ENCODE data around the gene SEC14L5.
"Not testable (repeated sequence)": the region's sequence is repeated elsewhere in the genome, so short reads cannot be mapped to it uniquely, and the experiment has no call there.

The SEC14L5 gene

DNA sequence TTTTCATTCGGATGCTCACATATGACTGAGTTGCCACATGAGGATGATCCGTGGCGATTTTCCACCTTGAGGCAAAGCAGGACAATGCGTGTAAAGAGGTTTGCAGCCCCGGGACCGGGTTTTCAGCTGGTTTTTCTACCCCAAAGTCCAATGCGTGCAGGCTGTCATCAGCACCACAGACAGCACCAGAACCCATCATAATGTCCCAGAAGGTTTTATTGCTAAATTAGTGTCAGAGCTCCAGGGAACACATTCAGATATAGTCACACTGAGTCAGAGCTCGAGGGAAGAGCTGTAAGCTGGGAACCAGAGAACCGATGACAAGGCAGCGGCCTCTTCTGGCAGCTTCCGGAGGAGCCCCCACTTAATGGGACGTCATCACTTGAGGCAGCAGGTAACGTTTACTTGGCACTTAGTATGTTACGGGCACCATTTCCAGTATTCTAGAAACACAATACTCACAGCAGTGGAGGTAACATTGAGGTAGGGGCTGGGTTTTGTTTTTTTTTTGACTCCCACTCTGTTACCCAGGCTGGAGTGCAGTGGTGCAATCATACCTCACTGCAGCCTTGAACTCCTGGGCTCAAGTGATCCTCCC, 84.5 kb downstream of the SEC14L5 start:
- Histone ChIP-seq H3K4me2 (ENCODE audit: low read depth, low read length) (peak overlapping the region; percentile 37; the same call in 1 of the 2 replicates), H3K27ac (ENCODE audit: low read length) (no peak overlapping the region)

DNA sequence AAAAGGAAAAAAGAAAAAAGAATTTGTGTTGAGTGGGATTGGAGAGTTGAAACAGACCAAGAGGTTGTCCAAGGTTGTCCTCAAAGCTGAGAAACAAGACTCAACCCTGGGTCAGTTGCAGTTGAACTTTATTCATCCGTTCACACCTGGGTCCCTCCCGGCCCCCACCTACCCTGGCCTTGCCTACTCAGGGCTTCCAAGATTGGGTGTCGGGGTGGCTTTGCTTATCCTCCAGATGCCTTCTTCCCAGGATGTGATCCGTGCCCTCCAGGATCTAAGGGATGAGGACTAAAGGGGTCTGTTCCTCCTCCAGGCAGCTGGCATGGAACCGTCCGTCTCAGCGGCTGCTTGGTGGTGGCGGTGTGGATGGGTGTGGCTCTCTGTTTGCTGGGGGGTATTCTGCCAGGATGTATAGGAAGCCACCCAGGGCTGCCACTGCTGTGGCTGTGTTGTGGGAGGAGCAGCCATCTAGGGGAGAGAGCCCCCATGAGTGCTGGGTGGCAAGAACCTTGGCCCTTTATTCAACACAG, 85.9 kb downstream of the SEC14L5 start:
- peaks cover 17% of the 10 kb centered on the region for H3K4me1 ChIP-seq (ENCODE audit: low read length)
- no peak overlapping the region for H3K4me2 ChIP-seq (ENCODE audit: low read depth, low read length)
- no peaks in the 10 kb centered on the region for H3K9me3 ChIP-seq (replicated peaks; ENCODE audit: insufficient read depth, low read length)
- H2AFZ ChIP-seq (ENCODE audit: low read length), result no peak overlapping the region
- peaks cover 4% of the 10 kb centered on the region; the same call in 1 of the 2 replicates for H3K27me3 ChIP-seq (replicated peaks; ENCODE audit: insufficient read depth, low read length)
- DNase-seq, result no peak
- no peak overlapping the region for H3K27ac ChIP-seq (ENCODE audit: low read length)
- H3K9ac ChIP-seq (ENCODE audit: low read length), result no peak overlapping the region
- no peaks in the 10 kb centered on the region for H3K36me3 ChIP-seq (replicated peaks; ENCODE audit: insufficient read depth, low read length)
- TF ChIP-seq, protein P1, sequence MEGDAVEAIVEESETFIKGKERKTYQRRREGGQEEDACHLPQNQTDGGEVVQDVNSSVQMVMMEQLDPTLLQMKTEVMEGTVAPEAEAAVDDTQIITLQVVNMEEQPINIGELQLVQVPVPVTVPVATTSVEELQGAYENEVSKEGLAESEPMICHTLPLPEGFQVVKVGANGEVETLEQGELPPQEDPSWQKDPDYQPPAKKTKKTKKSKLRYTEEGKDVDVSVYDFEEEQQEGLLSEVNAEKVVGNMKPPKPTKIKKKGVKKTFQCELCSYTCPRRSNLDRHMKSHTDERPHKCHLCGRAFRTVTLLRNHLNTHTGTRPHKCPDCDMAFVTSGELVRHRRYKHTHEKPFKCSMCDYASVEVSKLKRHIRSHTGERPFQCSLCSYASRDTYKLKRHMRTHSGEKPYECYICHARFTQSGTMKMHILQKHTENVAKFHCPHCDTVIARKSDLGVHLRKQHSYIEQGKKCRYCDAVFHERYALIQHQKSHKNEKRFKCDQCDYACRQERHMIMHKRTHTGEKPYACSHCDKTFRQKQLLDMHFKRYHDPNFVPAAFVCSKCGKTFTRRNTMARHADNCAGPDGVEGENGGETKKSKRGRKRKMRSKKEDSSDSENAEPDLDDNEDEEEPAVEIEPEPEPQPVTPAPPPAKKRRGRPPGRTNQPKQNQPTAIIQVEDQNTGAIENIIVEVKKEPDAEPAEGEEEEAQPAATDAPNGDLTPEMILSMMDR (IDR thresholded peaks at IDR 0.05; ENCODE audit: low read length), result no peak
- no peak for TF ChIP-seq EZH2phosphoT487 (IDR thresholded peaks at IDR 0.05; ENCODE audit: low read length)
- TF ChIP-seq EZH2 (optimal IDR thresholded peaks at IDR 0.05; ENCODE audit: low read depth, low read length), result no peak
- H3K4me3 ChIP-seq (ENCODE audit: low read length), result no peak overlapping the region
- H3F3A ChIP-seq (ENCODE audit: insufficient read depth, low read length), result peaks cover 13% of the 10 kb centered on the region
- no peaks in the 10 kb centered on the region for H3K9me2 ChIP-seq (replicated peaks; ENCODE audit: insufficient read depth, low read length)
- H3K79me2 ChIP-seq (ENCODE audit: low read length), result no peaks in the 10 kb centered on the region
- no peaks in the 10 kb centered on the region for H4K20me1 ChIP-seq (ENCODE audit: insufficient read depth, low read length)

More for the DNA sequence above, 84.5 kb downstream of the SEC14L5 start:
- Histone ChIP-seq H3K79me2 (ENCODE audit: low read length) (no peaks in the 10 kb centered on the region), H3K4me1 (ENCODE audit: low read length) (peaks cover 17% of the 10 kb centered on the region), H4K20me1 (ENCODE audit: insufficient read depth, low read length) (no peaks in the 10 kb centered on the region), H3K36me3 (replicated peaks; ENCODE audit: insufficient read depth, low read length) (no peaks in the 10 kb centered on the region), H3K9me2 (replicated peaks; ENCODE audit: insufficient read depth, low read length) (no peaks in the 10 kb centered on the region), H2AFZ (ENCODE audit: low read length) (no peak overlapping the region), H3K27me3 (replicated peaks; ENCODE audit: insufficient read depth, low read length) (peaks cover 3% of the 10 kb centered on the region), H3K4me3 (ENCODE audit: low read length) (no peak overlapping the region), H3K9ac (ENCODE audit: low read length) (no peak overlapping the region), H3F3A (ENCODE audit: insufficient read depth, low read length) (peaks cover 13% of the 10 kb centered on the region), H3K9me3 (replicated peaks; ENCODE audit: insufficient read depth, low read length) (no peaks in the 10 kb centered on the region)
- TF ChIP-seq EZH2phosphoT487 (IDR thresholded peaks at IDR 0.05; ENCODE audit: low read length), result no peak
- TF ChIP-seq EZH2 (optimal IDR thresholded peaks at IDR 0.05; ENCODE audit: low read depth, low read length), result no peak
- TF ChIP-seq, protein P1 (IDR thresholded peaks at IDR 0.05; ENCODE audit: low read length), result peak; percentile 25; the same call in 1 of the 2 replicates
- DNase-seq, result peak; percentile 51

DNA sequence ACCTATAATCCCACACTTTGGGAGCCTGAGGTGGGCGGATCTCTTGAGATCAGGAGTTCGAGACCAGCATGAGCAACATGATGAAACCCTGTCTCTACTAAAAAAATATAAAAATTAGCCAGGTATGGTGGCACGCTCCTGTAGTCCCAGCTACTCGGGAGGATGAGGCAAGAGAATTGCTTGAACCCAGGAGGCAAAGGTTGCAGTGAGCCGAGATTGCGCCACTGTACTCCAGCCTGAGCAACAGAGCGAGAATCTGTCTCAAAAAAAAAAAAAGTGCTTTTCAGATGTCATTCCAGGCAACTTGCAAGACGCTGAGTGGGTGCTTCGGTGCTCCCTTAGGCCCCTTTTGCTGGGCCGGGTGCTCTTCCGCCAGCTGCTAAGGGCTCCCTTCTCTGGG, 86.5 kb downstream of the SEC14L5 start:
- H3K9me2 ChIP-seq (replicated peaks; ENCODE audit: insufficient read depth, low read length); H3K4me2 ChIP-seq (ENCODE audit: low read depth, low read length); DNase-seq; H3K9me3 ChIP-seq (replicated peaks; ENCODE audit: insufficient read depth, low read length); H2AFZ ChIP-seq (ENCODE audit: low read length); H3K9ac ChIP-seq (ENCODE audit: low read length); H3K27me3 ChIP-seq (replicated peaks; ENCODE audit: insufficient read depth, low read length); H3K79me2 ChIP-seq (ENCODE audit: low read length); H4K20me1 ChIP-seq (ENCODE audit: insufficient read depth, low read length); H3K36me3 ChIP-seq (replicated peaks; ENCODE audit: insufficient read depth, low read length); H3K4me3 ChIP-seq (ENCODE audit: low read length); H3K27ac ChIP-seq (ENCODE audit: low read length): not testable (repeated sequence)
- Histone ChIP-seq H3F3A (ENCODE audit: insufficient read depth, low read length) (peaks cover 13% of the 10 kb centered on the region), H3K4me1 (ENCODE audit: low read length) (peaks cover 17% of the 10 kb centered on the region)

DNA sequence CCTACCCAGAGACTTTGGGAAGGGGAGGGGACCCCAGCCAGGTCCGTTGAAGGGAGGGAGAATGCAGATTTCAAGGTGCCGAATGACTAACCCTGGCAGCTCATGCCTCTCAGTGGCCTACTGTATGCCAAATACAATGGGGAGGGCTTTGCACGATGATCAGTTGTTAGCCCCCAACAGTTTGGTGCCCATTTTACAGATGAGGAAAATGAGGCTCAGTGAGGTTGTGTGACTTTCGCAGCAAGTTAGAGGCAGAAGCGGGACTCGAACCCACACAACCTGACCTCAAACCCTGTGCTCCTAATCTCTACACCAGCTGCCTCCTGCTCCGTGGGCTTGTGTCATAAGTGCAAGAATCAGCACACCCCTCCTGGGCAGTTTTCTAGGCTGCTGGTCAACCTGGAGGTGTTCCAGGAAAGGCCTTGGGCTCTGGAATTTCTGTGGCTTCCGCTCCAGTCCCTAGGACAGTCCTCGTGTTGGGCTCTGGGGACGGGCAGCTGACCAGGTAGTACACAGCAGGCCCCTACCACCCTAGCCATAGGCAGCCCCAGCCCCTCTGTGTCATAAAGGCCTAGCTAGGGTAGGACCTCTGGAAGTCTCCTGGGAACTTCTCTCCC, 87.5 kb downstream of the SEC14L5 start:
- Histone ChIP-seq H3K9ac (ENCODE audit: low read length) (no peak overlapping the region), H3K27me3 (replicated peaks; ENCODE audit: insufficient read depth, low read length) (peaks cover 14% of the 10 kb centered on the region; the same call in 1 of the 2 replicates), H2AFZ (ENCODE audit: low read length) (no peak overlapping the region), H3K4me3 (ENCODE audit: low read length) (no peak overlapping the region), H3K27ac (ENCODE audit: low read length) (no peak overlapping the region), H3K4me1 (ENCODE audit: low read length) (peaks cover 17% of the 10 kb centered on the region), H3K79me2 (ENCODE audit: low read length) (no peaks in the 10 kb centered on the region), H3F3A (ENCODE audit: insufficient read depth, low read length) (peaks cover 13% of the 10 kb centered on the region), H4K20me1 (ENCODE audit: insufficient read depth, low read length) (no peaks in the 10 kb centered on the region), H3K9me2 (replicated peaks; ENCODE audit: insufficient read depth, low read length) (no peaks in the 10 kb centered on the region), H3K36me3 (replicated peaks; ENCODE audit: insufficient read depth, low read length) (no peaks in the 10 kb centered on the region), H3K4me2 (ENCODE audit: low read depth, low read length) (no peak overlapping the region), H3K9me3 (replicated peaks; ENCODE audit: insufficient read depth, low read length) (no peaks in the 10 kb centered on the region)
- DNase-seq, result no peak
- TF ChIP-seq, protein P1 (IDR thresholded peaks at IDR 0.05; ENCODE audit: low read length), result no peak
- TF ChIP-seq EZH2phosphoT487 (IDR thresholded peaks at IDR 0.05; ENCODE audit: low read length) (no peak), EZH2 (optimal IDR thresholded peaks at IDR 0.05; ENCODE audit: low read depth, low read length) (no peak)

Measured in MM.1S (cell line).